WTC11 (cell line): ENCODE data around the gene TMEM235.

Experiments
- CTCF ChIP-seq: fragments of 200-600 bp; IDR thresholded peaks from 2 replicates; pipeline ENCODE4 v1.8.0; 2022; ENCODE audit warnings: antibody characterized with exemption
- ZNF671 ChIP-seq: fragments of 250-450 bp; sonication (Bioruptor Pico); IDR thresholded peaks from 2 replicates; pipeline ENCODE4 v1.8.0; 2021; ENCODE audit warnings: mild to moderate bottlenecking
- TF ChIP-seq, protein P1 (sequence below): sonication (generic); formaldehyde crosslinking; conservative IDR thresholded peaks from 2 replicates; pipeline ENCODE4 v1.8.1; 2022; ENCODE audit warnings: mild to moderate bottlenecking, missing genetic modification reagents

GRCh38 chr17:78234261-78234865 lies 2.9 kb downstream of the TMEM235 start:
- TF ChIP-seq CTCF (no peak), ZNF671 (CRISPR knock-in tag) (no peak)
- TF ChIP-seq, protein P1, sequence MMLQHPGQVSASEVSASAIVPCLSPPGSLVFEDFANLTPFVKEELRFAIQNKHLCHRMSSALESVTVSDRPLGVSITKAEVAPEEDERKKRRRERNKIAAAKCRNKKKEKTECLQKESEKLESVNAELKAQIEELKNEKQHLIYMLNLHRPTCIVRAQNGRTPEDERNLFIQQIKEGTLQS (CRISPR knock-in tag), result no peak
